ENCODE measurements around the gene GCFC2. TPM values are rescaled to one million over a fixed set of nuclear protein-coding genes. Genes with fewer than 3 reads are reported as not detected.

GCFC2 gene
- total RNA-seq, 1 experiment from 2014 or later = 11.3 TPM

DNA sequence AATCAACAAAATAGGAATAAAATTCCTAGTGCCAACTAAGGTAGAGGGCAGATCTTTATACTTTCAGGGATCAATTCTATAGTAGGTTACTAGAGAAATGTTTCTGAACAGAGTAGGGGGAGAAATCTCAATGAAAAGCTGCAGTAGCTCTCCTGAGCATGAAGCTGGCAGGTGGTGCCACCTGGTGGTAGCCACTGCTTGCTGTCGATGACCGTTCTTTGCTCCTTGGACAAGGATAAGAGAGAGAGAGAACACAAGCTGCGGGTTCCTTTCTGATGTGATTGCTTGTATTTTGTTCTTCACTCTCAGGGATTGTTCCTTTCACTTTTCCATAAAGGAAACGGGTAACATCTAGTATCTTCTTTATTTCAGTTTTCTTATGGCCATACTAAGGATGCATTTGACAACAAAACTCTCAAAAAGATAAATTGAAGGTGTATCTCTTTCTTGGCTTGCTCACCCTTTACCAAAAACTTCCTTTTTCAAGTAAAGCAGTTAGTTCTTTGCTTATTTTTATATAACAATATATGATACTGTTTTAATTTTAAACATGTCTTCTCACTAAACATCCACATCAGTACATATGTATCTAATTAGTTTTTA, 82.7 kb downstream of the GCFC2 start:
- peak; percentile 84 for DNase-seq (ENCODE audit: low spot score)

DNA sequence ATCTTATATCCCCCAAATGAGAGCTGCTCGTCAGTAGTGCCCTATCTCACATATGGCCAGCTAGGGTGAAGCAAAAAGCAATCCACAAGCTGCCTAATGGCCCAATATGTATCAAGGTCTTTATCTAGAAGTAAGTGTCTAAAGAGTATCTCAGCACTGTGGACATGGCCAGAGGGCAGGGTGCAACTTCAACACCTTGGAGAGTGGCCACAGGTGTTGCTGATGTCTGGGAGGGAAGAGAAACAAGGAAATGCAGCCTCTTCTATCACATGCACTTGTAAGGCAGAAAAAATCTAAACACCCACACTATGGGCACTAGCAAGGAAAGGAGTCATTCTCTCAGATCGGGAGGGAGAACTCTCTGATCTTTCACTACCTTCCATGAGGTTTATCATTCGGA, 87.8 kb downstream of the GCFC2 start:
- DNase-seq (ENCODE audit: low spot score) = no peak

DNA sequence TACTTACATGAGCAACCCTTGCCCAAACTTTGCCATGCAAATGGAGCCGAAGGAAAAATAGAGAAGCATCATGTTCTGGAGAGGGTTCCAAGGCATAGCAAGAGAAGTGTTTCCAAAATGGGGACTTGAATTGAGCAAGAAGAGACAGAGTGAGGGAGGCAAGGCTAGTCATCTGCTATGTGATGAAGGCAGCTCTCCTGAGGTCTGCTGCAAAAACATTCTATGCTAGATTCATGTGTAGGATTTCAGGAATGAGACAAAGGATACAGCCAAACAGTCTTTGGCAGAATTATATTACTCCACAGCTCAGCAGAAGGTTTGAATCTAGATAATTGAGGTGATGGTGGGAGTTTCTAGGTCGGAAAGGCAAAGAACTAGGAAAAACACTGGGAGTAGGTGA, 88.2 kb downstream of the GCFC2 start:
- DNase-seq (ENCODE audit: low spot score) = no peak

DNA sequence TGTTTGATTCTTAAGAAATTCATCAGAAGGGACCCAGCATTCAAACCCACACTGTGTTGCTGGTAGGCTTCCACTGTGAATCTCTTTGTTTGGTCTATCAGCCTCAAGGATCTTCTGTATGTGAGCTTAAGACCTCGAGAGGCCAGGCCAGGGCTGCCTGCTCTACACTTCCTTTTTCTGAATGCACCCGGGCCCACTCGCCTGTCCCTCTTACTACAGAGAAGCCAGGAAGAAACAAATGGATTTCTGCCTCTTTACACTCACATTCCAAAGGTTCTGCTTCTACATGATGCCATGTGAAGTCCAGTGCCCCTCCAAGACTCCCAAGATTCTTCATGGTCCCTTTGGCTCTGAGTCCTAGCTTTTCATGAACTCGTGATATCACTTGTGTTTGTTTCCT, 89.5 kb downstream of the GCFC2 start:
- no peak for DNase-seq (ENCODE audit: low spot score)

DNA sequence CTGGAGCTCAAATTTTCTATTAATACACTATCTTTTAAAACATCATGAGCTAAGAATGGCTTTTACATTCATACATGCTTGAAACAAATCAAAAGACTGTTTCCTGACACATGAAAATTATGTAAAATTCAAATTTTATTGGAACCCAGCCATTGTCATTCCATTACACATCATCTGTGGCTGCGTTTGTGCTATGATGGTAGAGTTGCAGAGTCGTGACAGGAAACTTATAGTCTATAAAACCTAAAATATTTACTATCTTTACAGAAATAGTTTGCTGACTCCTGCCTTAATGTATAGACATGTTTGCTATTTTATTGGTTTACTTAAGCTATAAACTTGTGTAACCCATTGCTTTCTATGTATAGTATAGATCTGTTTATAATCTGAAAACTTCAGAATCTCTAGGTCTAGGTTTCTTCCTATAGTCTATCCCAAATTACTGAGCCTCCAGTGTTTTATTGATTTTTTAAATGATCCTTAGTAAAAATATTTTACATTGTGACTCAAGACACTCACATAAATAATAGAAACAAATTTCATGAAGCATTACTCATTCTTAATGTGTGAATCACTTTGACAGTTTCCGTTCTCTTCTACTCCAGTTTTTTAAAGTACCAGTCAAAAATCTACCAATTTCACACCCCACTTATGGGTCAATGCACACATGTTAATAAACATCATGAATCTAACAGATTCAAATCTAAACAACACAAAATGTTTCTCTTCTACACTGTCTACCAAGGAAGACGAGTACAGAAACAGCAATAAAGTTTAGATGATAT, 90.6 kb downstream of the GCFC2 start:
- no peak for DNase-seq (ENCODE audit: low spot score)

DNA sequence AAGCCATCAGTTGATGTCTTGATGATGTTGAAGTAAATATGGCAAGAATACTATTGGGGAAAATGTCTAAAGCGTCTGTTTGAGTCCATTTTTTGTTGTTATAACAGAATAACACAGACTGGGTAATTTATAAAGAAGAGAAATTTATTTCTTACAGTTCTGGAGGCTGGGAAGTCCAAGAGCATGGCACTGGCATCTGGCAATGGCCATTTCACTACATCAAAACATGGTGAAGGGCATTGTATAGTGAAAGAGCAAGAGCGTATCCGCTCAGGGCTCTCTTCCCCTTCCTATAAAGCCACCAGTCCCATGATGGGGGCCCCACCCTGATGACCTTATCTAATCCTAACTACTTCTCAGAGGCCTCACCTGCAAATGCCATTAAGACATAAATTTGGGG, 93.8 kb downstream of the GCFC2 start:
- DNase-seq (ENCODE audit: low spot score) = no peak

DNA sequence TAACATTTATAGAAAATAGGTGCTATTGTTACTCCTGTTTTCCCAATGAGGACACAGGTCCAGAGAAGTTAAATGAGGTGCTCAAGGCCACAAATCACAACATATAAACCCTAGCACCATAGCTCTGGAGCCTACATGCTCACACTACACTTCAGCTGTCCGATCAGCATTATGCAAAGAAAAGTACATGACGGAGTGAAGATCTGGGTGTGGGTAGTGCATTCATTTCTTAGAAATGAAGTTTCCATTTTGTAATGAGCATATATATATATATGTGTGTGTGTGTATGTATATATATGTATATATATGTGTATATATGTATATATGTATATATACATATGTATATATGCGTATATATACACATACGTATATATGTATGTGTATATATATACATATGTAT, 94.3 kb downstream of the GCFC2 start:
- no peak for DNase-seq (ENCODE audit: low spot score)

DNA sequence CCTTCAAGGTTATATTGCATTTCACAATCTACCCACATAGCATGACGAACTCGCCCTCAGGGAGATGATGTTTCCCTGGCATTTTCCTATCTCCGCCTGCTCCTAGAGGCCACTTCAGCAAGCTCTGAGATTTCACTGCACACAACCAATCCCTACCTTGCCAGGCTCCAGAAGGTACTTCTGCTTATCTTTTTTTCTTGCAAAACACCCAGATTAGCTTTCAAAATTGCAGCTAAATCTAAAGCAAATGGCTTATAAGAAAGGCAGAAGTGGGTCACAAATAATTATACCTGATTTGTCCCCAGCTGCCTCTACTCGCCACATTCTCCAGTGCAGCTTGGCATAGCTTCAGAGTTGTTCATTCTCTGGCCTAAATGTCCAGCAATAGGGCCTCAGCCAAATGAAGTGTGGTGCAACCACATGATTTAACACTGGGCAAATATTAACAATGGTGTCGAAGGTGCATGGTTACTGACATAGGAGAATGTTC, 96.5 kb downstream of the GCFC2 start:
- DNase-seq (ENCODE audit: low spot score) = no peak

DNA sequence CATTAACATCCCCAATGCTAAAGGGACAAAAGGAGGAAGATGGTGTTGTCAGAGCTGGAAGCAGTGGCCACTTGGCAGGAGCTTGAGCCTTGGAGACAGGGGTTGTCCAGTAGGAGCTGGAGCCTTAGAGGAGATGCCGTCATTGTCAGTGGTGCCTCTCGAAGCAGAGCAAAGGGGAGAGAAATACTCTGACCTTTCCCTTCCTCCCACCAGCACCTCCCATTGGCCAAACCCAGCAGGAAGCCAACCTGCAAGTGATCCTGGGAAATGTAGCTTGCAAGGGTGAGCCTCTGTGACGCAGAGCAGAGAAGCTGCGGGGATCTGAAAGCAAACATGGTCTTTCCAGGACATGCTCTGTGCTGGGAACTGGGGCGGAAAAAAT, 97.9 kb downstream of the GCFC2 start:
- DNase-seq (ENCODE audit: low spot score) = no peak

Small RNA genes within 50 kb of the gene (small RNA-seq; reads per million reads assigned to genes)
- gene RF00012 = 1.4 reads per million, percentile 50 among the genes with 10 or more reads in this experiment

Other genes starting within 250 kb of the GCFC2 start
- not detected in 2 replicates for gene EVA1A, start 150.0 kb downstream of the GCFC2 start, total RNA-seq (2014; rRNA removed; shearing (Covaris generic))
- gene MRPL19, start 64.1 kb downstream of the GCFC2 start, total RNA-seq (2014; rRNA removed; shearing (Covaris generic)) = 41.7 and 65.3 TPM in 2 replicates